NCI-H524 treated with DMSO at 0.1 percent for 48 hours (cell line): ENCODE measurements around the gene ADGRA1.
"Not testable (repeated sequence)": the region's sequence is repeated elsewhere in the genome, so short reads cannot be mapped to it uniquely, and the experiment has no call there.

Experiments used
- DNase-seq: peaks from one replicate; lab custom pipeline; 2025; lab: John Stamatoyannopoulos, UW

Gene ADGRA1, protein sequence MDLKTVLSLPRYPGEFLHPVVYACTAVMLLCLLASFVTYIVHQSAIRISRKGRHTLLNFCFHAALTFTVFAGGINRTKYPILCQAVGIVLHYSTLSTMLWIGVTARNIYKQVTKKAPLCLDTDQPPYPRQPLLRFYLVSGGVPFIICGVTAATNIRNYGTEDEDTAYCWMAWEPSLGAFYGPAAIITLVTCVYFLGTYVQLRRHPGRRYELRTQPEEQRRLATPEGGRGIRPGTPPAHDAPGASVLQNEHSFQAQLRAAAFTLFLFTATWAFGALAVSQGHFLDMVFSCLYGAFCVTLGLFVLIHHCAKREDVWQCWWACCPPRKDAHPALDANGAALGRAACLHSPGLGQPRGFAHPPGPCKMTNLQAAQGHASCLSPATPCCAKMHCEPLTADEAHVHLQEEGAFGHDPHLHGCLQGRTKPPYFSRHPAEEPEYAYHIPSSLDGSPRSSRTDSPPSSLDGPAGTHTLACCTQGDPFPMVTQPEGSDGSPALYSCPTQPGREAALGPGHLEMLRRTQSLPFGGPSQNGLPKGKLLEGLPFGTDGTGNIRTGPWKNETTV

DNA sequence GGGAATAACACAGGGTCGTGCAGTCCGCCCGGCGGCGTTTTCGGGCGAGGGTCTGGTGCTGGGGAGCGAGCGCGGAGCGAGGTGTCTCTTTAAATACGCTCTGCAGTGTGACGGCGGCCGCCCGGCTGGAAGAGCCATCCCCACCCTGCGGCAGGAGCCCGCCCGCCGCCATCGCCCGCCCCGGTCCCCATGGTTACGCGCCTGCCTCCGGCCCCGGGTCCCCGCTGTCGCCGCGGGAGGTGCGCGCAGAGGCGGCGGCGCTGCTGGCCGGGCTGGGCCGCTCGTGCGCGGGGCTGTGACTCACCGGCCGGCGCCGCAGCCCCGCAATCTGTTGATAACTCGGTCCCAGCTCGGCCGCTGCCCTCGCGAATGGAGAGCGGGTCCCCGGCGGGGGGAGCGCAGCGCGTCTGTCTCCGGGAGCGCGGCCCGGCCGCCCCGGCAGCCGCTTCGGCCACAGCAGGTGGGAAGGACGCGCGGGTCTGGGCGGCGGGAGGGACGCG, at the start of gene ADGRA1:
Gene ADGRA1, plus strand, starts transcription at position 246 of the 500 bp plus-strand sequence. CDS start 986 bp downstream, outside the sequence.
- no peak for DNase-seq

DNA sequence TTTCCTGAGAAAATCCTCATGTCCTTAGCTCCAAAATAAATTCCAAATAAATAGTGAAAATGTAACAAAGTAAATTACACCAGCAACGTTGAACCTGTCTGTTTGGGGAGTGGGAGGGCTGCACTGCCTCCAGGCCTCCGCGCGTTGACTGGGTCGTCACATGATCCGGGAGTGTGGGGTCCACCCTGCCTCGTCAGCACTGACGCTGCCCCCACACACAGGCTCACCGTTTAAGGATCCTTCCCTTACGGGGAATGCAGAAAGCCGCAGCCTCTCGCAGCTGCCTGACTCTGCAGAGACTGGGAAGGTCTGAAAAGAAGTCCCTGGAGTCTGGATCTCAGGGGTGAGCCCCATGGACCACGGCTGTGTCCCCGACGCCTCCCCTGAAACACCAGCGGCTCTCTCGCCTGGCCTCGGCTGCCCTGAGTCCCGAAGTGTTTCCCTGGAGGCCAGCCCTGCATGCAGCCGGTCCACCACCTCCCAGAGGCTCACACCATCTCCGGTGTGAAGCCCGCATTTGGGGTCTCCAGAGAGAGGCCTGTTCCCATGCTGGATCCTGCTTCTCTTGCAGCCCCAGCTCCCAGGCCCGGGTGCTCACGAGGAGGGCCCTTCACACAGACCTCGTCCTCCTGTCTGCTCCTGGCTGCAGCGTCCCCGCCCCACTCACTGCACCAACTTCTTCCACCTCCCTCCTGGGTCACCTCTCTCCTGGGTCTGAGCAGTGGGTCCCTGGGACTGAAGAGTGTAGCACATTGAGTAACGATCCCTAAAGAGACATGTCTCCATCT, 49.5 kb upstream of the ADGRA1 start:
- DNase-seq, result no peak

DNA sequence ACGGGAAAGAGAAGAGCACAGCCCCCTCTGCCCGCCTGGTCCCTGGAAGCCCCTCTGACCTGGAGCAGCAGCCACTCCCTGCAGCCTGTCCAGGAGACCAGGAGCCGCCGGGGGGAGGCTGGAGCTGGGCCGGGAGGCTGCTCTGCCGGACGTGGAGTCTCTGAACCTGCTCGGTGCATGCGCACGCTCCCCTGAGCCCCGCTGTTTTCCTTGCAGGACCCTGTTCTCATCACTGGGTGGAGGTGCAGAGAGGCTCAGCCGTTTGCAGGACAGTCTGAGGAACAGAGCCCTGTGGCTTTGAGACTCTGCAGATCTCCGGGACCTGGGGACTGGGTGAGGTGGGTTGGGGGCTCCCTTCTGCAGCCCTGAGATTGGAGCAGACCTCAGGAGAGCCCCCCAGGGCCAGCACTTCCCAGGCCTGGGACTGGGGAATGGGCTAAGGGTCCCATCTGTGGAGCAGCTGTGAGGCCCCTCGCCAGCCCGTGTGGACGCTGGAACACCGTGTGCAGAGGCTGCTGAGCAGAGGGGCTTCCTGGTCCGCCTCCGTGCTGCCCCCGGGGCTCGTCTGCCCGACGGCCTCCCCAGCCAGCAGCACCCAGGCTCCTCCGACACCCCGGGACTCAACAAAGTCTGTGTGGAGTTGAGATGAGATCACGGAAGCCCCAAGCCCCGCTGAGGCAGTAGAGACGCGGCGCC, 48.5 kb upstream of the ADGRA1 start:
- DNase-seq, result no peak

DNA sequence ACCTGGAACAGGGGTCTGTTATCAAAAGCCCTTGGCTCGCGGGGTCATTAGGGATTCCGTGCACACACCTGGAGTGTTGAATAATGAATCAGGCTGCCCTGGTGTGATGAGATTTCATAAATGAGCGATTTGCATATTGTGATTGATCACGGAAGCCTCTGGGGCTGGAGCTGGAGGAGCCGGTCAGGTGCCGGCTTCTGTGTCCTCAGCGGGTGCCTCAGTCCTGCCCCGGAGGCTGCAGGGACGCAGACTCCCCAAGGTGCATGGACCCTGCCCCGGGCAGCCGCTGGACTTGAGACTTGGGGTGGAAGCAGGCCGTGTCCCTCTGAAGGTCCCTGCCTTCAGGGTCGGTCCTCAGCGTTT, 47.9 kb upstream of the ADGRA1 start:
- no peak for DNase-seq

DNA sequence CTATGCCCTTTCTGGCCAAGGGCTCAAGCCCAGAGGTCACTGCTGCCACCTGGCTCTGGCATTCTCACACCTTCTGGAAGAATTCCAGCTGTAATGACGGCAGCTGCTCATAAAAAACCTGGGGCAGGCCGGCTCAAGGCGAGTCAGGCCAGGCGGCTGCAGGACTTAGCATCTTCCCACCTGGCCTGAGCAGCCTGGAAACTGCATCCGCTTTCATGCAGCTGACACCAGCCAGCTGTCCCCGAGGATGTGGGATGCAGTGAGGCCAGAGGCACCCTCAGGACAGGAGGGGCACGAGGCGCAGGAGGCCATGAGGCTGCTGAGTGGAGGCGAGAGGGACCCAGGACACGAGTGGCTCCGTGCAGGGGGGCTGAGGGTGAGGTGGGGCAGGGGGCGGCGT, 47.5 kb upstream of the ADGRA1 start:
- no peak for DNase-seq

DNA sequence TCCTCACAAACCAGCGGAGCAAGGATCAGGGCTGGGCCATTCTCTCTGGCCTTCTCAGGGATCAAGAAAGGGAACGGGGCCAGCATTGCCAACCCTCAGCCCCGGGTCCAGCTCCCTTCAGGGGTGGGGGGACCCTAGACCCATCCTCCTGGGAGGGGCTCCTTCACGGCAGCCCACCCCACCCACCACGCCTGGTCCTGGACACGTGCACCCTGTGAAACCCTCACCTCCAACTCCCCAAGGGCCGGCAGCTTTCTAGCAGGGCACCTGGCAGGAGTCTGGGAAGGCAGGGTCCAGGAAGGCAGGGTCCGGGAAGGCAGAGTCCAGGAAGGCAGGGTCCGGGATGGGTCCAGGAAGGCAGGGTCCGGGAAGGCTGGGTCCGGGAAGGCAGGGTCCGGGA, 46.6 kb upstream of the ADGRA1 start:
- DNase-seq, result no peak

DNA sequence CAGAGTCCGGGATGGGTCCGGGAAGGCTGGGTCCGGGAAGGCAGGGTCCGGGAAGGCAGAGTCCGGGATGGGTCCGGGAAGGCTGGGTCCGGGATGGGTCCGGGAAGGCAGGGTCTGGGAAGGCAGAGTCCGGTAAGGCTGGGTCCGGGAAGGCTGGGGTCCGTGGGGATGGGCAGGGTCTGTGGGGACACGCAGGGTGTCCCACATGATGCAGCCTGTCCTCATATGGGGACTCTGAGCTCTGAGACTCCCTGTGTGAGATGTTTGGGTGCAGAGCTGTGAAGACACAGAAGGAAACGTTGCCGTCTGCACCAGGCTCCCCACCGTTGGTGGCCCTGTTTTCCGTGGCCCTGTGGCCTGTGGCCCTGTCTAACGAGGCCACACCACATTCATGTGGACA, 45.7 kb upstream of the ADGRA1 start:
- no peak for DNase-seq

DNA sequence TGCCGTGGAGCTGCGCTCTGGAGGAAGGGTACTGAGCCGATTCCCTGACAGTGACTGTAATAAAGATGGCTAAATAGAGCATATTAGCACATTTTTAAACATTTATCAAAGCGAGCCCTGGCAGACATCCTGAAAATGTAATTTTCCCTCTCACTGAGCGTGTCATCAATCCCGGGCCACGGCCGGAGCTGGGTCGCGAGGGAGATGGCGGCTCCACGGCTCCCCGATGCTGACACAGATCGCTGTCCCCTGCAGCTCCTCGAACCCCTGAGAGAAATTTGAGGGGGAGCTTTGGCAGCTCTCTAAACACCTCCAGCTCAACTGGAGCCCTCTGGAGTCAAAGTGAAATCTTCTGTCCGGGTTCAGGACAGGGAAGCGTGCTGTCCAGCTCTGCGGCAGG, 44.9 kb upstream of the ADGRA1 start:
- no peak for DNase-seq

DNA sequence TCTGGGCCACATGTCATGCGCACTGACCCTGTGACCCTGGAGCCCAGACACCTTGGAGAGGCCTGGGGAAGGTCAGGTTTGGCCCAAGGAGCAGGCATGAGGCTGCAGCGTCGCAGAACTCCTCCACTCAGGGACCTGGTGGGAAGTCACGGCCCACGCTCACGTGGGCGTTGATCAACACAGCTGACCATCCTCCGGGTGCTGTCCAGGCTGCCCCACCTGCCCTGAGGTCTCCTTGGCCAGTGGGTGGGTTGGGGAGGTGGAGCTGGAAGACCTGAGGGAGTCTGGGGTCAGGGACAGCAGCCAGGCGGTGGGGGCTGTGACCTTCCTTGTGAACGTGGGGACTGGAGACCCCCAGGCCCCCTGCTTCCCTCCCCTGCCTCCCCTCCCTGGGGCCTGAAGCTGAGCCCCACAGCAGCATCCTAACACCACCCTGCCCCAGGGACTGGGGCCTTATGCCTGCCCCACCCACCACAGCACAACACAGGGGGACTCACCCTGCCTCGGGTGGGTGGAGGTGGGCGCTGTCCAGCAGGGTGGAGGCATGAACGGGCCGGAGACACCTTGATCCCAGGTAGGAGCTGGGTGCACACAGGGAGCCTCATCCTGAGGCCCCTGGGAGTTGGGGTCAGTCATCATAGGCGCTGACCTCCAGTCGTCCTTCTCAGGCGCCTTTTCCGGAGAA, 44.0 kb upstream of the ADGRA1 start:
- no peak for DNase-seq

DNA sequence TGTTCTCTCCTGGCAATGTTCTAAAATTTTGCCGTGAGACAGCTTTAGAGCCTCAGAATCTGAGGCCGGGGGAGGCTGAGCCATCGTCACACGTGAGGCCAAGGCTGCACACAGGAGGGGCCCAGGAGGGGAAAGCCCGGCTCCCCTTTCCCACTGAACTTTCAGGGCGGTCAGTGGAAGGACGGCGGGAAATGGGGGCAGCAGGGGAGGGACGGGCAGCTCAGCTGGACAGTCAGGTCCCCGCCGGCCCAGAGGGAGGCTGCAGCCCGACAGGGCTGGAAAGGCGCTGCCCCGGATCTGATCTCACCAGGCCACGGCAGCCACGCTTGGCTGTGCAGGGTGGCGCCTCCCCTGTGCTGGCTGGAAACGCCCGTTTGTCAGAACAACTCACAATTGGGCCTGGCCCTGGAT, 43.3 kb upstream of the ADGRA1 start:
- DNase-seq, result no peak

DNA sequence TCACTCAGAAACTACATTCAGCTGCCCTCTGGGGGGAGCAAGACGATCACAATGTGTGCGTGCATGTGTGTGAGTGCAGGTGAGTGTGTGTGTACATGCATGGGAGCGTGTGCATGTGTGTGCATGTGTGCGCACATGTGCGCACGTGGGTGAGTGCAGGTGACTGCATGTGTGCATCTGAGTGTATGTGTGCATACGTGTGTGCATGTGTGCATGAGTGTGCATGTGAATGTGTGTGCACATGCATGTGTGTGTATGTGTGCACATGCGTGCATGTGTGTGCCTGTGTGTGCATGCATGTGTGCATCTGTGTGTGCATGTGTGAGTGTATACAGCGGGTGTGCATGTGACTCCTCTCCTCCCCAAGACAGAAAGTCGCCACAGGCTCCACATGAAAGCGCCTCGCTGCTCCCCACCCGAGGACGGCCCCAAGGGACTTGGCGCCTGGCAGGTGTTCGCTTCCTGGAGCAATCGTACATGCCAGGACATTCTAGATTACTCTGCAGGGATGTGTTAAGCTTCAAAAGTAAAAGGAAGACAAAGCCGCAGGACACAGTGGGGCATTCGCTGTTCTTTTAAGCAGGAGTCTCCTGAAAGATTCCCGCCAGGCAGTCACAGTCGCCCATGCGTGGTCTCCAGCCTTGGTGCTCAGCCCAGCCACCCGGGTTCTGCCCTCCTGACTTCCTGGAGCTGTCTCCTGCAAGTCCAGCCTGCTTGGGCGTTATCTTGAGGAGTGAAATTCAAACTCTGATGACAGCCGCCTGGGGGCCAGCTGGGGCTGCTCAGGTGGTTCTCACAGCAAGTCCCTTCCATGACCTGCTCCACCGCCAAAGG, 42.0 kb upstream of the ADGRA1 start:
- DNase-seq, result no peak

DNA sequence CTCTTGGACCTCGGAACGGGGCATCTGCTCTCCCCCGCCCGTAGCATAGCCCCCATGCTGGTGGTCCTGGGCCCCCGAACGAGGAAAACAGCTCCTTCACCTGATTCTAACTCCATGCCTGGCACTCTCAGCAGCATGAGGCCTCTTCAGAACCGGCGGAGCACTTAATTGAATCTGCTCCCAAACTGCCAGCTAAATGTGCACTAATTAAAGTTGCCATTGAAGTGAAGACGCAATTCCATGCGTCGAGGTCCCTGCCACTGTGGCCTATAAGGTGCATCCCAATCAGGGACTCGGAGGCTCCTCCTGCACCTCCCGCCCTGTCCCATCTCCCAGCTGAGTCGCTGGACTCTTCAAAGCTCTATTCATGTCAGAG, 41.3 kb upstream of the ADGRA1 start:
- no peak for DNase-seq

DNA sequence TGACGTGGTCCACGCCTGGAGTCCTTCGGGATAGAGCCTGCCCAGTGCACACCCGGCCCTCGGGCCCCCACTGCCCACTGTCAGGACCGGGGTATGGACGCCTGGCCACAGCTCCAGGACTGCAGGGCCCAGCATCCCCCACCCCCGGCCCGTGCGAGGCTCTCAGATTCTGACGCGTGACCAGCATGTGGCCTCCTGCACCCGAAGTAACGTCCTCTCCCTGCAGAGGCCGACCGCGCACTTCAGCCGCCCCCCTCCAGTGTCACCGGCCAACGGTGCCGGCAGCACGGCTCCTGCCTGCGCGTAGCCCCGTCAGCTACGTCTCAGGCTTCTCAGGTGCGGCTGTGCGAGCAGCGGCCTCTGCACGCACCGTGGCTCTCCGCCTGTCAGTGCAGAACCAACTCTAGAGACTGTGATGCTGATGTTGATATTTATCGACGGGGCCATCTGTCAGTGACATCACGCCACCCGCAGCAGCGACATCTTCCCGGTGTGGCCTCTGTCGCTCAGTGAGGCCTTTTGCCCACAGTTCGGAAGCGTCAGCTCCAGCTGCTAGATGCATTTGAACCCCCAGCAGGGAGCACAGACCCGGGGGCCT, 40.1 kb upstream of the ADGRA1 start:
- DNase-seq, result no peak

DNA sequence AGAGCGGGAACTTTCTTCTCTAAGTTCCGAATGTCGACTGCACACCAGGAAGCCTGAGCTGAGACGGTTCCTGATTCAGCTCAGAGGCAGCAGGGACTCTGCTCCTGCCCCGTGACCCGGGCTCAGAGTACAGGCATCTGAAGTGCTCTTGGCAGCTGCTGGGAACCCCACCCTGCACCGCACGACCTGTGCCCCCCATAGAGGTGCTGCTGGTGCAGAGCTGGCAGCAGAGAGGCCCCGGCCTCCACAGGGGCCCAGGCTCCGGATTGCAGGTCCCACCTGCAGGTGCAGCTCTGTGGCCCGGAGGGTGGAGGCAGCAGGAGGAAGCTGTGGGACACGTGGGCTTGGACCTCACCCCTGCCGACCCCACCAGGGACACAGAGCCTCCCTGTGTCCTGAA, 39.5 kb upstream of the ADGRA1 start:
- no peak for DNase-seq

DNA sequence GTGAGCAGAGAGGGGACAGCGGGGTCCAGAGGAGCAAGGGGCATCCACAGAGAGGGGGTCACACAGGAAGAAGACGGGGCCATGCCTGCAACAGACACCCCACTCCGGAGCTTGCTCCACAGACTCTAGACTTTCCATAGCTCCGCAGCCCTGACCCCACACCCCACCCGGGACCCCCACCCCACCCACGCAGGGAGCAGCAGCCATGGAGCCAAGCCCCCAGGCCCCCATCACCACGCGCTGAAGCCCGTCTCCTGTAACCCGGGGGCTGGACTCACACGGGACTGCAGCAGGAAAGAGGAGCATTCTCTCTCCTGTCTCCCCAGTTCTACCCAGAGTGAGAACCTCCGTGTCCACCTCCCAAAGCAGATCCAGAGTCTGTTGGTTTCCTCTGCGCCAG, 38.8 kb upstream of the ADGRA1 start:
- DNase-seq, result no peak

DNA sequence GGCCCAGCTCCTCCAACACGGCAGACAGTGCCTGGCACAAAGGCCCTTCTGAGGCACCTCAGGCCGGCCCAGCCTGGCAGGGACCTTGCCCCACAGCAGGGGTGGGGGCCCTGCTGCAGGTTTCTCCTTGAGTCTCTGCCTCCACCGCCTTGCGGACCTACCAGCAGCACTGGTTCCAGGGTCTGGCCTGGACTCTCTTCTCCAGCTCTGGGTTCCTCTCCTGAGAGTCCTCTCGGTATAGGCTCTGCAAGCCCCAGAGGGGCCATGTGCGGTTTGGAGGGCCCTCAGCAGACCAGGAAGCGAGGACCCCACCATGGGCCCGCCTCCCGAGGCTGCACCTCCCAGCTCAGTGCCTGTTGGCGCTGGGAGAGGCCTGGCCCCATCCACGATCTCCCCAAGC, 38.1 kb upstream of the ADGRA1 start:
- no peak for DNase-seq

DNA sequence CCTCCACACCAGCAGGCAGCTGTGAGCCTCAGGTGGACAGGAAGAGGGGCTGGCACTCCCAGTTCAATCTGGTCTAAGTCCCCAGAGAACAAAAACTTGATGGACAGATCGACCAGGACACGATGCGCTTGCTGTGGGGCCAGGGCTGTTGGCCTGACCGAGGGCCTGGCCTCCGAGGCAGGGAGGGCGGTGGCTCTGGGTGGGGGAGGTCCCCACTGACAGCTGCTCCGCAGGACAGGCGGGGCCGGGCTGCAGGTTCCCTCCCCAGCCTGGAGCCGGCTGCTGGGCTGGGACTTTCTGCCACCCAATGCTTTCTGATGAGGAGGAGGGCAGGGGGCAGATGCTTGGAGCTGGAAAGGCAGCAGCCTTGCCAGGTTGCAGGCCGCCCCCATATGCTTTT, 37.4 kb upstream of the ADGRA1 start:
- no peak for DNase-seq

DNA sequence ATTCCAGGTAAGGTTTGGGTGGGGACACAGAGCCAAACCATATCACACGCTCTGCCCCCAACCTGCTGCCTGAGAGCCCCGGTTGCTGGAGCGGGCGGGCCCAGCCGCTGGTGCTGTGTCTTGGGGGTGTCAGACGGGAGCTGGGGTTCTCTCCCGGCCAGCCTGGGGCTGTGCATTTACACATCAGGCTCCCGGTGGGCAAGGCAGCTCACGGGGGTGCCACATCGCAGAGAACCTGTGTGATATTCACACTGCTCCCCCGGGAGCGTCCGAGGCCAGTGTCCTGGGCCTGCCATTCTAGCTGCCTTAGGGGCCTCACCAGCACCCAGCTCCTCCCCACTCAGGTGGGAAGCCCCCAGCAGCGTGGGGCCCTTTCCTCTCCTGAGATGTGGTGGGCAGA, 35.6 kb upstream of the ADGRA1 start:
- DNase-seq, result no peak

DNA sequence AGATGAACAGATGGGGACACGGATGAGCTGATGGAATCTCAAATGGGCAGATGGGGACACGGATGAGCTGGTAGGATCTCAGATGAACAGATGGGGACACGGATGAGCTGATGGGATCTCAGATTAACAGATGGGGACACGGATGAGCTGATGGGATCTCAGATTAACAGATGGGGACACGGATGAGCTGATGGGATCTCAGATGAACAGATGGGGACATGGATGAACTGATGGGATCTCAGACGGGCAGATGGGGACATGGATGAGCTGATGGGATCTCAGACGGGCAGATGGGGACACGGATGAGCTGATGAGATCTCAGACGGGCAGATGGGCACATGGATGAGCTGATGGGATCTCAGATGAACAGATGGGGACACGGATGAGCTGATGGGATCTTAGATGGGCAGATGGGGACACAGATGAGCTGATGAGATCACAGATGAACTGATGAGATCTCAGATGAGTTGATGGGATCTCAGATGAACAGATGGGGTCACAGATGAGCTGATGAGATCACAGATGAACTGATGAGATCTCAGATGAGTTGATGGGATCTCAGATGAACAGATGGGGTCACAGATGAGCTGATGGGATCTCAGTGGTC, 34.1 kb upstream of the ADGRA1 start:
- DNase-seq, result not testable (repeated sequence)

DNA sequence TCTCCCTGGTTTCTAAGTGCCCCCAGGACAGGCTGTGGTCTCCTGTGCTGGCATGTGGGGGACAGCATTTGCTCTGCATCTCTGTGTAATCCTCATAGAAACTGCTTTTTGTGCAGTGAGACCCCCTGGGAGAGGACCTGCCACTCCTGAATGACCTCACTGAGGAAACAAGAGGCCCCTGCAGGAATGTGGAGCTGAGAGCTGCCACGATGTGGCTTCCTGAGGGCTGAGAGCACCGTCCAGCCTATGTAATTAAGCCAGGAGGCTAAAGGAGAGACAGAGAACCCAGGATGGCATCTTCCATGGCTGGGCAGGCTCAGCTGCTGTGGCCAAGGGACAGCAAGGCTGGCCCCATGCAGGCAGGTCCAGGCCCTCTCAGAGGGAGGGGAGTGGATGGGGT, 32.3 kb upstream of the ADGRA1 start:
- no peak for DNase-seq
